Measurements from ENCODE around the gene PER2. TPM values are rescaled to one million over a fixed set of nuclear protein-coding genes. Genes with fewer than 3 reads are reported as not detected.

The PER2 gene
- total and polyA plus RNA-seq, 2 donors (not counting 1 experiment from before 2014, with no cell fraction given): 3.2 to 12.6 TPM

DNA sequence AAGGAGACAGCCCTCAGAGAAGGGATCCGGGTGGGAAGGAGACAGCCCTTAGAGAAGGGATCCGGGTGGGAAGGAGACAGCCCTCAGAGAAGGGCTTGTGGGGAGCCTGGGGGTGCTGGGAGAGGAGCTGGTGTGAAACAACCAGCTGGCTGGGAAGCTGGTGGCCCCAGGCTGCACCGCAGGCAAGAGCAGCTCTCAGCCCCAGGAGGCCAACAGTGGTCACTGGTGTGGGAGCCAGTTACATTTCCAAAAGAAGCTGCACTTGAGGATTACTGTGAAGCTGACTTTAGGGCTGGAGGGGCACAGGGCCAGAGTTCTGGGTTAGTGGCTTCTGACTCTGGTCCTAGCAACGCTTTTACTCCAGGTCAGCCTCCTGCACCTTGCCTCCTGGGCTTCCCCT is 51.8 kb downstream of the PER2 start:
- Histone ChIP-seq H3K9me3 (ENCODE audit: control extremely low read depth in 1 of 3, control insufficient read depth in 2 of 3, insufficient read depth in 1 of 3, low read length in 2 of 3) (peaks cover 0 to 20% (median 0%) of the 10 kb centered on the region in 3 donors), H3K4me3 (ENCODE audit: control extremely low read depth in 1 of 5, extremely low read depth in 1 of 5, insufficient read depth in 1 of 5, low read depth in 2 of 5, low read length in 4 of 5) (no peak overlapping the region), H3K4me2 (replicated peaks; ENCODE audit: low read depth, low read length, poor library complexity, severe bottlenecking) (no peak overlapping the region), H3K36me3 (replicated peaks in 1 of 2; ENCODE audit: control extremely low read depth in 1 of 2, control insufficient read depth in 1 of 2, extremely low read depth in 1 of 2, insufficient read depth in 2 of 2, low read length in 1 of 2) (no peaks in the 10 kb centered on the region), H3K27ac (ENCODE audit: low read length in 2 of 2) (no peak overlapping the region), H3K9ac (ENCODE audit: low read length) (no peak overlapping the region), H3K79me2 (ENCODE audit: control insufficient read depth, insufficient read depth, low read length) (no peaks in the 10 kb centered on the region), H3K4me1 (ENCODE audit: control insufficient read depth in 2 of 2, insufficient read depth in 2 of 2, low read length in 2 of 2) (peaks cover 14 to 23% of the 10 kb centered on the region in 2 donors), H2AFZ (ENCODE audit: insufficient read depth, low read depth, low read length, poor library complexity, severe bottlenecking) (no peak overlapping the region), H4K20me1 (ENCODE audit: control insufficient read depth, insufficient read depth, low read length, poor library complexity, severe bottlenecking) (peaks cover 5% of the 10 kb centered on the region), H3K27me3 (replicated peaks in 1 of 4; ENCODE audit: control extremely low read depth in 1 of 4, control insufficient read depth in 3 of 4, insufficient read depth in 4 of 4, low read length in 3 of 4) (peaks cover 0 to 46% (median 17%) of the 10 kb centered on the region in 4 experiments)
- H3K4me3 Mint-ChIP-seq: no peak overlapping the region
- WGBS (ENCODE audit: insufficient coverage): 93% methylated on average over 3 of the region's 4 CpGs
- ATAC-seq (ENCODE audit: low read depth): no peak
- peaks cover 28% of the 10 kb centered on the region for H3K4me1 Mint-ChIP-seq
- H3K27ac Mint-ChIP-seq: no peak overlapping the region
- ChIA-PET CTCF (no interaction called here), POLR2A (no interaction called here)
- TF ChIP-seq, protein P1, sequence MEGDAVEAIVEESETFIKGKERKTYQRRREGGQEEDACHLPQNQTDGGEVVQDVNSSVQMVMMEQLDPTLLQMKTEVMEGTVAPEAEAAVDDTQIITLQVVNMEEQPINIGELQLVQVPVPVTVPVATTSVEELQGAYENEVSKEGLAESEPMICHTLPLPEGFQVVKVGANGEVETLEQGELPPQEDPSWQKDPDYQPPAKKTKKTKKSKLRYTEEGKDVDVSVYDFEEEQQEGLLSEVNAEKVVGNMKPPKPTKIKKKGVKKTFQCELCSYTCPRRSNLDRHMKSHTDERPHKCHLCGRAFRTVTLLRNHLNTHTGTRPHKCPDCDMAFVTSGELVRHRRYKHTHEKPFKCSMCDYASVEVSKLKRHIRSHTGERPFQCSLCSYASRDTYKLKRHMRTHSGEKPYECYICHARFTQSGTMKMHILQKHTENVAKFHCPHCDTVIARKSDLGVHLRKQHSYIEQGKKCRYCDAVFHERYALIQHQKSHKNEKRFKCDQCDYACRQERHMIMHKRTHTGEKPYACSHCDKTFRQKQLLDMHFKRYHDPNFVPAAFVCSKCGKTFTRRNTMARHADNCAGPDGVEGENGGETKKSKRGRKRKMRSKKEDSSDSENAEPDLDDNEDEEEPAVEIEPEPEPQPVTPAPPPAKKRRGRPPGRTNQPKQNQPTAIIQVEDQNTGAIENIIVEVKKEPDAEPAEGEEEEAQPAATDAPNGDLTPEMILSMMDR (IDR thresholded peaks at IDR 0.05): no peak
- intact Hi-C loops (cut with micrococcal nuclease): loop anchor here (5.0 kb wide), 1 partner anchor 86 kb away; the partner anchor contains the start of gene TRAF3IP1
- H3K27me3 Mint-ChIP-seq: peaks cover 21% of the 10 kb centered on the region
- no peaks in the 10 kb centered on the region for H3K9me3 Mint-ChIP-seq (ENCODE audit: insufficient read depth)
- no peak for DNase-seq

DNA sequence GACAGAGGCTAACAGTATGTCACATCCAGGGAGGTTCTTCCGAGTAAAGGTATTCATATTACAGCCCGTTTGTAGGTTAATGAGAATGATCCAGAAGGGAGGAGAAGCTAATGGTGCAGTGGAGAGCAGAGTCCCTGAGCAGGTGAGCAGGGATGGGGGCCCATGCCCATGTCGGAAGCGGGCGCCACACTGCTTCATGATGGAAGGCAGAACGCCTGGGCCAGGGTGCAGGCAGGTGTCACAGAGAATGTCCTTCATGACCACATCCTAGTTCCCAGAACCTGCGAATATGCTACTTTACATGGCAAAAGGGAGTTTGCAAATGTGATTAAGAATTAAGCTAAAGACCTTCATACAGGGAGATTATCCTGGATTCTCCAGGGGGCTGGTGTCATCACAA is 52.6 kb downstream of the PER2 start:
- Histone ChIP-seq H2AFZ (ENCODE audit: insufficient read depth, low read depth, low read length, poor library complexity, severe bottlenecking) (no peak overlapping the region), H3K36me3 (replicated peaks in 1 of 2; ENCODE audit: control extremely low read depth in 1 of 2, control insufficient read depth in 1 of 2, extremely low read depth in 1 of 2, insufficient read depth in 2 of 2, low read length in 1 of 2) (no peaks in the 10 kb centered on the region), H3K4me3 (ENCODE audit: control extremely low read depth in 1 of 5, extremely low read depth in 1 of 5, insufficient read depth in 1 of 5, low read depth in 2 of 5, low read length in 4 of 5) (no peak overlapping the region), H3K27me3 (replicated peaks in 1 of 4; ENCODE audit: control extremely low read depth in 1 of 4, control insufficient read depth in 3 of 4, insufficient read depth in 4 of 4, low read length in 3 of 4) (peaks cover 0 to 46% (median 17%) of the 10 kb centered on the region in 4 experiments), H3K79me2 (ENCODE audit: control insufficient read depth, insufficient read depth, low read length) (no peaks in the 10 kb centered on the region), H3K27ac (ENCODE audit: low read length in 2 of 2) (no peak overlapping the region), H4K20me1 (ENCODE audit: control insufficient read depth, insufficient read depth, low read length, poor library complexity, severe bottlenecking) (peaks cover 5% of the 10 kb centered on the region), H3K9ac (ENCODE audit: low read length) (no peak overlapping the region), H3K9me3 (ENCODE audit: control extremely low read depth in 1 of 3, control insufficient read depth in 2 of 3, insufficient read depth in 1 of 3, low read length in 2 of 3) (peaks cover 0 to 23% (median 0%) of the 10 kb centered on the region in 3 donors), H3K4me1 (ENCODE audit: control insufficient read depth in 2 of 2, insufficient read depth in 2 of 2, low read length in 2 of 2) (peaks cover 14 to 25% of the 10 kb centered on the region in 2 donors), H3K4me2 (replicated peaks; ENCODE audit: low read depth, low read length, poor library complexity, severe bottlenecking) (no peak overlapping the region)
- Mint-ChIP-seq H3K9me3 (ENCODE audit: insufficient read depth) (no peaks in the 10 kb centered on the region), H3K27ac (no peak overlapping the region), H3K4me3 (peak overlapping the region; percentile 84), H3K4me1 (peaks cover 31% of the 10 kb centered on the region), H3K27me3 (peaks cover 21% of the 10 kb centered on the region)
- TF ChIP-seq, protein P1 (IDR thresholded peaks at IDR 0.05): no peak
- TF ChIP-seq EZH2 (IDR thresholded peaks at IDR 0.05; ENCODE audit: borderline replicate concordance, insufficient read depth, low read depth, low read length, poor library complexity, severe bottlenecking): no peak
- POLR2A ChIA-PET: interaction anchor here (0.5 kb wide), 1 partner anchor 296 kb away, joined by 7 read pairs; no protein-coding TSS in a partner anchor
- no peak for ATAC-seq (ENCODE audit: low read depth)
- DNase-seq: peak; percentile 7
- intact Hi-C loops (cut with micrococcal nuclease): loop anchor here (5.0 kb wide), 1 partner anchor 86 kb away; the partner anchor contains the start of gene TRAF3IP1
- 86% methylated on average over 6 of the region's 7 CpGs for WGBS (ENCODE audit: insufficient coverage)
- CTCF ChIA-PET: interaction anchor here (0.6 kb wide), 1 partner anchor 654 kb away, joined by 3 read pairs; no protein-coding TSS in a partner anchor

All from B cell (primary cell).